AG10803 (cell line): ENCODE measurements around the gene RORB.
A peak's percentile ranks its signal among the peaks of the same experiment; 100 is the strongest.

ENCODE experiments used
- DNase-seq: peaks from one replicate; pipeline ENCODE4 v3.0.0; 2010; ENCODE audit warnings: low read depth
- H3K4me3 ChIP-seq: 2 replicates; pipeline ENCODE4 v1.5.1; 2011; ENCODE audit warnings: mild to moderate bottlenecking, low read length, control low read depth
- TF ChIP-seq, protein P1 (sequence below): conservative IDR thresholded peaks from 2 replicates; pipeline ENCODE4 v1.5.1; 2011; ENCODE audit warnings: mild to moderate bottlenecking, low read length, control low read depth, inconsistent platforms

The RORB gene

GRCh38 chr9:74555565-74555964 lies 58.4 kb downstream of the RORB start:
- no peak for DNase-seq
- no peak overlapping the region for H3K4me3 ChIP-seq
- TF ChIP-seq, protein P1, sequence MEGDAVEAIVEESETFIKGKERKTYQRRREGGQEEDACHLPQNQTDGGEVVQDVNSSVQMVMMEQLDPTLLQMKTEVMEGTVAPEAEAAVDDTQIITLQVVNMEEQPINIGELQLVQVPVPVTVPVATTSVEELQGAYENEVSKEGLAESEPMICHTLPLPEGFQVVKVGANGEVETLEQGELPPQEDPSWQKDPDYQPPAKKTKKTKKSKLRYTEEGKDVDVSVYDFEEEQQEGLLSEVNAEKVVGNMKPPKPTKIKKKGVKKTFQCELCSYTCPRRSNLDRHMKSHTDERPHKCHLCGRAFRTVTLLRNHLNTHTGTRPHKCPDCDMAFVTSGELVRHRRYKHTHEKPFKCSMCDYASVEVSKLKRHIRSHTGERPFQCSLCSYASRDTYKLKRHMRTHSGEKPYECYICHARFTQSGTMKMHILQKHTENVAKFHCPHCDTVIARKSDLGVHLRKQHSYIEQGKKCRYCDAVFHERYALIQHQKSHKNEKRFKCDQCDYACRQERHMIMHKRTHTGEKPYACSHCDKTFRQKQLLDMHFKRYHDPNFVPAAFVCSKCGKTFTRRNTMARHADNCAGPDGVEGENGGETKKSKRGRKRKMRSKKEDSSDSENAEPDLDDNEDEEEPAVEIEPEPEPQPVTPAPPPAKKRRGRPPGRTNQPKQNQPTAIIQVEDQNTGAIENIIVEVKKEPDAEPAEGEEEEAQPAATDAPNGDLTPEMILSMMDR: no peak

DNA sequence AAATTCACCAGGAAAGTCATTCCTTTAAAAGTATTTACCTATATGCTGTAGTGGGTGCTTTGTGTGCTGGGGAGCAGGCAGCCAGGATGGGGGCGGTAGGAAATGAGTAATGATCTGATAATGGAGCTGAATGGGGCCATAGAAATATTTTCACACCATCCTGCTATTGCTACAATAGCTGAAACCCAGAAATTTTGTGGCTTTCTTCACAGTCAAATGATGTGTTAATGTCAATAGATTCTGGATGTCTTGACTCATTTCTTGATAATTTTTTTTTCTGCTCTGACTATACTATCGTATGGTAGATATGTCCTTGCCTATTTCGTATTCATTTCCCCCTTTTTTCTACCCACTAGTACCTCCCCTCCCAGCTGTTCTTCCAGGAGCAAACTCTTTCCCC lies 59.5 kb downstream of the RORB start:
- DNase-seq: no peak
- TF ChIP-seq, protein P1: no peak
- H3K4me3 ChIP-seq: no peak overlapping the region

- H3K4me3 ChIP-seq: no peak overlapping the region
- no peak for DNase-seq
- TF ChIP-seq, protein P1: no peak
Observed at GRCh38 chr9:74557571-74557970, 60.4 kb downstream of the RORB start.

- no peak overlapping the region for H3K4me3 ChIP-seq
- TF ChIP-seq, protein P1: no peak
- no peak for DNase-seq
Observed at GRCh38 chr9:74562611-74563010, 65.5 kb downstream of the RORB start.

- H3K4me3 ChIP-seq: no peak overlapping the region
- peak; percentile 11 for DNase-seq
- TF ChIP-seq, protein P1: peak; percentile 85
Observed at GRCh38 chr9:74570879-74571512, 73.9 kb downstream of the RORB start.

- H3K4me3 ChIP-seq: no peak overlapping the region
- no peak for DNase-seq
- TF ChIP-seq, protein P1: no peak
Observed at GRCh38 chr9:74573640-74574191, 76.6 kb downstream of the RORB start.

DNA sequence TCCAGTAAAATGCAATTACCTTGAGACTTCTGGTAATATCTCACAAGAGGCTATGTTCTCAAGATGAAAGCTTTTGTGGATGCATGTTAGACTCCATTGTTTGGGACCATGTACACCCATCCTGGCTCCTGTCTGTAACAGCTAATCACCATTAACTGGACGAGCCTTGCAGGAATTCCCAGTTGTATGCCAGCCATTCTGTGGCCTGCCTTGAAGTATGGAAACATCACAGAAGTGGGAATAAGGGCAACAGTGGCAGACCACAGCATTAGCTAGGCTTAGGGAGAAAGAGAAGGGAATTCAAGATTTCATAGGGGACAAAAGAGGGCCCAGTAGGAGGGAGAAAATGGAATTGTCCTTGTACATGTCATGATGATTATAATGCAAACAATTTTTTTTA lies 79.0 kb downstream of the RORB start:
- no peak for DNase-seq
- TF ChIP-seq, protein P1: no peak
- no peak overlapping the region for H3K4me3 ChIP-seq
